Stimulated activated CD8-positive, alpha-beta memory T cell treated with anti-CD3 and anti-CD28 coated beads, Interleukin-7, amount 100 ng/mL, for 1 hour (primary cell): ENCODE data around the gene PRKAR2B.

Source experiments
- DNase-seq, 2 donors: peaks; one replicate each; pipeline ENCODE4 v3.0.0-alpha.2; 2020; ENCODE audit warnings: low read depth in 2 of 2

PRKAR2B gene

DNA sequence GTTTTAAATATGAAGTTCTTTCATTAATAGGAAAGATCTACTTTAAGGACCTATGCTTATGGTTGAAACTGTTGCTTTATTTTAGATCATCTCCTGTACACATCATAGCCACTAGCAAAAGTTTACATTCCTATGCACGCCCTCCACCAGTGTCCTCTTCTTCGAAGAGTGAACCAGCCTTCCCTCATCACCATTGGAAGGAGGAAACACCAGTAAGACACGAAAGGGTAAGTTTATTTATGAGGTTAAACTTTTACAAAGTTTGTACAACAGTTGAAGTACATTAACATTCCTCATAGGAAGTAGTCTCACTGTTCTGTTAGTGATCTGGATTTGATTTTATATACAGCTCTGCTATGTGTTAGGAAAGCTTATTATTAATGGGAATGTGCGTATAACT is 141.2 kb downstream of the PRKAR2B start:
- DNase-seq: no peak

DNA sequence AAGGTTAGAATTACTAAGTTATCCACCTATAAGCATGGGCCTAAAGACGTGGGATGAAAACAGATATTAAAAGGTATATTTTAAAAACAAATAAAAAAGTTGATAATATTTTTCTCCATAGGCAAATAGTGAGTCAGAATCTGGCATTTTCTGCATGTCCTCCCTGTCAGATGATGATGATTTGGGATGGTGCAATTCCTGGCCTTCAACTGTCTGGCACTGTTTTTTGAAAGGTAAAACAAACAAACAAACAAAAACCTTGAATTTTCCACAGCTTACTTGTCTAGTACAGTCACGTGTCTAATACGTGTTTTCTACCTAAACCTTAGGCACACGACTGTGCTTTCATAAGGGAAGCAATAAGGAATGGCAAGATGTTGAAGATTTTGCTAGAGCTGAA is 141.7 kb downstream of the PRKAR2B start:
- no peak for DNase-seq

DNA sequence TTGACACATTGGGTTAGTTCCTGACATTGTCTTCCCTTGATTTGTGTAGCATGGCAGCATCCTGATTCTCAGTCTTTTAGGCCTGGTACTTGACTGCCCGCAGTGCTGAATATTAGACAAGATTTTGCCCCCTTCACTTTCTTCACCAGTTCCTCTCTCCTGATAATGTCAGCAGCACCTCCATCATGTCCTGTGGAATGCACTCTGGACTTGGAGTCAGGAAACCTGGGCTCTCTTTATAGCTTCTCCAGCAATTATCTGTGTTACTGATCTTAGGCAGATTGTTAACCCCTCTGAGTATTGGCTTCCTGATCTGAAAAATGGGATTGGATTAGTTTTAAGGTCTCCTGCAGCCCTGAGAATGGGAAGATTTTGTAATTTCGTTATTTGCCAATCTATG is 143.3 kb downstream of the PRKAR2B start:
- DNase-seq: no peak

- DNase-seq: no peak
These were observed 145.6 kb downstream of the PRKAR2B start for GRCh38 chr7:107190090-107190489.

- DNase-seq: no peak
These were observed 149.5 kb downstream of the PRKAR2B start for GRCh38 chr7:107194052-107194451.

DNA sequence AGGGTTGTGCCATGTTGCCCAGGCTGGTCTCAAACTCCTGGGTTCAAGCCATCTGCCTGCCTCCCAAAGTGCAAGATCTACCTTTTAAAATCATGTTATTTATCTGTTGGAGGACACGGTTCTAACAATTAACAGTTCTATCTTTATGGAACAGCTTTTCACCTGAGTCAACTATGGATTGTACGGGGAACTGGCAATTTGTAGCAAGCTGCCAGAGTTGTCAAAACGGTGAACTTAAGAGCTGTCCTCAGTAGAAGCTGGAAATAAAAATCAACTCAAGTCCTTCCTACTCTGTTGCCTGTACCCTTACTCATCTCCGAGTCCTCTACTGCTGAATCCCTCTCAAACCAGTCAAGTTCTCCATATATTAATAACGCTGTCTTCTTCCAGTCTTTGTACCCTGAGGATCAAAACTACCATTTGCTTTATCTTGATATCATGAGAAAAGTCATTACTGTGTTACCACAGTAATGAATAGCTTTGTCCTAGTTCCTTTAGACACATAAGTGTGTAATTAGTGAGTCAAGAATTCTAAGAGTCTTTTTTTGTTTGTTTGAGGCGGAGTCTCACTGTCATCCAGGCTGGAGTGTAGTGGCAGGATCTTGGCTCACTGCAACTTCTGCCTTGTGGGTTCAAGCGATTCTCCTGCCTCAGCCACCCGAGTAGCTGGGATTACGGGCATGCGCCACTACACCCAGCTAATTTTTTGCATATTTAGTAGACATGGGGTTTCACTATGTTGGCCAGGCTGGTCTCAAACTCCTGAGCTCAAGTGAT is 152.5 kb downstream of the PRKAR2B start:
- no peak for DNase-seq

GRCh38 chr7:107201795-107202450 is 157.4 kb downstream of the PRKAR2B start:
- no peak for DNase-seq

DNA sequence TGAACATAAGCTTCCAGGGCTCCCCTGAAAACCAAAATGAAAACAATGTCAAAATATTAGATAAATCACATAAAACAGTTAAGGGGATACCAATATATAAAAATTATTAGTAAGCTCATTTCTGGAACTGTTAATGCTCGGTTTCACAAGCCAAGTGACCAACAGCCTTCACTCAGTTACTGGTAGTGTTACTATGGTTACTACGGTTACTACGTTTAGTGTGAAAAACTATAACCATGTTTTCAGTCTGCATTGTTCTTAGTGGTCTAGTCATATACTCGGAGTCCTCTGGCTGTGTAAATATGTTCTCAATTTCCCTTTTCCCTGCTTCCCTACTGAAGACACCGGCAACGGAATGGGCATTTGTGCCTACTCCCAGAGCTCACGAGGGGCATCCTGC is 159.1 kb downstream of the PRKAR2B start:
- no peak for DNase-seq

- no peak for DNase-seq
These were observed 161.6 kb downstream of the PRKAR2B start for GRCh38 chr7:107206136-107206535.

DNA sequence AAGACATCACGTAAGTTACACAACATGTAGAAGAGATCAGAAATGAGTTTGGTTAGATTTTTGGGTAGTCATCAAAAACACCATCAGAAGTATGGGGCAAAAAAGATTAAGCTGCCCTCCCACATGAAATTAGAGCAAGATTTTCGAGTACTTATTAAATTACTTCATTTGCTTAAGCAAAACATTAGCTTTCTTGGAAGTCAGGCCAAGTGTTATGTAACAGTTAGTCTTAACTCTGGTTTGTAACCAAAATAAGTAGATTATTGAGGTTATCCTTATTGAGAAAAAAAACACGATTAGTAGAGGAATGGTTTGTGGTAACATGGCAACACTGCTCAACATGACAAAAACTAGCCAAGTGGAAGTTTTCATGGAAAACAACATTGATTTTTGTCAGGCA is 162.2 kb downstream of the PRKAR2B start:
- no peak for DNase-seq

GRCh38 chr7:107207459-107207858 is 163.0 kb downstream of the PRKAR2B start:
- no peak for DNase-seq

- no peak for DNase-seq
These were observed 163.6 kb downstream of the PRKAR2B start for GRCh38 chr7:107208024-107208521.

DNA sequence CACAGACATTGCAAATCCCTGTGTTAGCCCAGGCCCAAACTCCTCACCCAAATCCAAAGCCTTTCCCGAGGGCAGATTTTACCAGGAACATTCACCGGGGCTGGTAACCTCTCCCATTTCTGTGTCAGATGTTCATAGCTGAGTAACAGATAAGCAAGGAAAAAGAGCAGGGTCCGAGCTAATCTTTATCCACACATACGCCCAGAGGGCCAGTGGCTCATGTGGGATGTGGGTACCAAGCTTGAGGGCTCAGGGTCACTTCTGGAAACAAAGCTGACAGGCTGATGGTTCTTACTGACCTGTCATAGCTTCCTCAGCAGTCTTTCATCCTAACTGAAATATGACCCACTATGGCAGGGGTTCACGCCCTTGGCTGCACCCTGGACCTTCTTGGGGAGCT is 164.1 kb downstream of the PRKAR2B start:
- DNase-seq: no peak

- DNase-seq: no peak
These were observed 165.1 kb downstream of the PRKAR2B start for GRCh38 chr7:107209565-107209964.

GRCh38 chr7:107210400-107210799 is 165.9 kb downstream of the PRKAR2B start:
- no peak for DNase-seq
